HCT116 (cell line): ENCODE measurements around the gene KRI1. TPM values are rescaled to one million over a fixed set of nuclear protein-coding genes. Genes with fewer than 3 reads are reported as not detected.
A peak's percentile ranks its signal among the peaks of the same experiment; 100 is the strongest.

Experiments used
- ATAC-seq: fragments of 200-7000 bp; cut with Tn5 transposase; 2 replicates; pipeline ENCODE4 v1.9.1; 2020; ENCODE audit warnings: mild to moderate bottlenecking, moderate library complexity
- BruUV-seq: library from RNA; stranded (reverse); fragments of 400-500 nt; replicated peaks from 2 replicates; lab custom pipeline; 2021; lab: Mats Ljungman, UMichigan
- CTCF ChIA-PET: fragments of 300-600 bp; sonication (Branson Sonifier 250); formaldehyde crosslinking; loops from one replicate; lab custom pipeline; 2021; ENCODE audit warnings: antibody characterized with exemption; lab: Charles Lee
- POLR2A ChIA-PET: fragments of 300-600, 350-600 bp; sonication (Branson Sonifier 250); formaldehyde crosslinking; loops from one replicate; lab custom pipeline; 2021; ENCODE audit warnings: antibody characterized with exemption; lab: Charles Lee
- RAD21 ChIA-PET, 2 experiments: fragments of 300-600 bp; sonication (Branson Sonifier 250); formaldehyde crosslinking; loops; one replicate each; lab custom pipeline; 2023; ENCODE audit warnings: low total read pairs in 2 of 2; ENCODE audit not compliant: uncharacterized antibody in 2 of 2, unreplicated experiment in 2 of 2, low non-redundant PET in 1 of 2; lab: Charles Lee
- DNase-seq: peaks from one replicate; pipeline ENCODE4 v3.0.0-alpha.2; 2010; ENCODE audit warnings: low read depth, low spot score
- H2AFZ ChIP-seq: fragments of 200-600 bp; shearing (Covaris generic), sonication (generic); 2 replicates; pipeline ENCODE4 v1.6.1; 2017; ENCODE audit warnings: low read depth, mixed run types, mixed read lengths, antibody characterized with exemption, low read length; ENCODE audit not compliant: poor library complexity, severe bottlenecking
- H3K27ac ChIP-seq: 2 replicates; pipeline ENCODE4 v1.5.1; 2012; ENCODE audit warnings: low read depth, low read length
- H3K27me3 ChIP-seq: fragments of 200-600 bp; sonication (generic); 2 replicates; pipeline ENCODE4 v1.6.1; 2016; ENCODE audit warnings: mixed run types, low read length, mixed read lengths; ENCODE audit not compliant: insufficient read depth
- H3K36me3 ChIP-seq, 2 experiments: fragments of 200-500 bp in 1 of 2; fragments of 200-600 bp in 1 of 2; sonication (Bioruptor generic) in 1 of 2; sonication (generic) in 1 of 2; 2 replicates each; pipeline versions ENCODE4 v1.5.1 to v1.6.1; 2014 to 2016; ENCODE audit warnings: low read length in 2 of 2, inconsistent platforms in 1 of 2, mixed read lengths in 1 of 2, mixed run types in 1 of 2; ENCODE audit not compliant: insufficient read depth in 2 of 2, control insufficient read depth in 1 of 2
- H3K4me1 ChIP-seq, 2 experiments: fragments of 200-600 bp in 1 of 2; sonication (generic) in 1 of 2; 2 replicates each; pipeline versions ENCODE4 v1.5.1 to v1.6.1; 2012 to 2017; ENCODE audit warnings: low read length in 2 of 2, inconsistent platforms in 1 of 2, mild to moderate bottlenecking in 1 of 2, mixed read lengths in 1 of 2, mixed run types in 1 of 2, moderate library complexity in 1 of 2; ENCODE audit not compliant: insufficient read depth in 2 of 2, control insufficient read depth in 1 of 2
- H3K4me2 ChIP-seq: fragments of 200-600 bp; sonication (generic); 2 replicates; pipeline ENCODE4 v1.6.1; 2017; ENCODE audit warnings: mixed run types, low read length, mixed read lengths
- H3K4me3 ChIP-seq, 2 experiments: fragments of 200-600 bp in 1 of 2; sonication (generic) in 1 of 2; replicated peaks in 1 of 2; 2 replicates each; pipeline ENCODE4 v1.5.1; 2011 to 2016; ENCODE audit warnings: low read length in 2 of 2, control low read depth in 1 of 2, low read depth in 1 of 2, mild to moderate bottlenecking in 1 of 2, mixed read lengths in 1 of 2, mixed run types in 1 of 2
- H3K79me2 ChIP-seq: fragments of 200-600 bp; sonication (generic); 2 replicates; pipeline ENCODE4 v1.6.1; 2017; ENCODE audit warnings: mild to moderate bottlenecking, mixed run types, low read length, moderate library complexity, mixed read lengths; ENCODE audit not compliant: insufficient read depth
- H3K9ac ChIP-seq: fragments of 200-600 bp; sonication (generic); 2 replicates; pipeline ENCODE4 v1.6.1; 2016; ENCODE audit warnings: low read length, mixed read lengths
- H3K9me2 ChIP-seq: fragments of 200-600 bp; sonication (generic), shearing (Covaris generic); 2 replicates; pipeline ENCODE4 v1.6.1; 2017; ENCODE audit warnings: mixed run types, mild to moderate bottlenecking, moderate library complexity; ENCODE audit not compliant: insufficient read depth
- H3K9me3 ChIP-seq, 2 experiments: fragments of 200-500 bp in 1 of 2; fragments of 200-600 bp in 1 of 2; sonication (Bioruptor generic) in 1 of 2; sonication (generic) in 1 of 2; 2 replicates each; pipeline ENCODE4 v1.6.1; 2014 to 2017; ENCODE audit warnings: low read length in 2 of 2, mixed read lengths in 2 of 2, inconsistent platforms in 1 of 2, low read depth in 1 of 2, mild to moderate bottlenecking in 1 of 2, mixed run types in 1 of 2, moderate library complexity in 1 of 2; ENCODE audit not compliant: control insufficient read depth in 1 of 2, insufficient read depth in 1 of 2
- H4K20me1 ChIP-seq: fragments of 200-600 bp; sonication (generic), shearing (Covaris generic); 2 replicates; pipeline ENCODE4 v1.6.1; 2017; ENCODE audit warnings: mixed run types, mild to moderate bottlenecking, moderate library complexity; ENCODE audit not compliant: insufficient read depth
- CBX3 ChIP-seq: IDR thresholded peaks from 2 replicates; pipeline ENCODE4 v1.6.1; 2012; ENCODE audit warnings: low read depth
- CEBPB ChIP-seq: IDR thresholded peaks from 2 replicates; pipeline ENCODE4 v1.6.1; 2012; ENCODE audit warnings: low read depth
- ELF1 ChIP-seq: IDR thresholded peaks from 2 replicates; pipeline ENCODE4 v1.6.1; 2012; ENCODE audit warnings: low read depth, borderline replicate concordance
- FOSL1 ChIP-seq: IDR thresholded peaks from 2 replicates; pipeline ENCODE4 v1.6.1; 2012; ENCODE audit warnings: low read depth
- POLR2A ChIP-seq: IDR thresholded peaks from 2 replicates; pipeline ENCODE4 v1.7.0; 2011; ENCODE audit warnings: borderline replicate concordance; ENCODE audit not compliant: insufficient read depth, insufficient read length; ENCODE audit errors: extremely low read depth
- POLR2AphosphoS5 ChIP-seq: IDR thresholded peaks from 2 replicates; pipeline ENCODE4 v1.6.1; 2011; ENCODE audit warnings: mild to moderate bottlenecking, low read depth, low read length, moderate library complexity
- RAD21 ChIP-seq: IDR thresholded peaks from 2 replicates; pipeline ENCODE4 v1.6.1; 2012; ENCODE audit warnings: low read depth, mild to moderate bottlenecking
- SIN3A ChIP-seq: IDR thresholded peaks from 2 replicates; pipeline ENCODE4 v1.6.1; 2012; ENCODE audit warnings: low read depth
- TCF7L2 ChIP-seq: IDR thresholded peaks from 2 replicates; pipeline ENCODE4 v1.7.0; 2011; ENCODE audit warnings: borderline replicate concordance, inconsistent platforms; ENCODE audit not compliant: insufficient read depth, insufficient read length; ENCODE audit errors: extremely low read depth
- ZFX ChIP-seq: fragments of 450-650 bp; IDR thresholded peaks from 2 replicates; pipeline ENCODE4 v1.6.1; 2017
- ZNF274 ChIP-seq: fragments of 200-500 bp; sonication (Bioruptor generic); IDR thresholded peaks from 2 replicates; pipeline ENCODE4 v1.6.1; 2014; ENCODE audit warnings: mild to moderate bottlenecking, low read depth, low read length, inconsistent platforms
- intact Hi-C: fragments of 100-400 bp; cut with micrococcal nuclease; formaldehyde crosslinking; loops from 2 replicates; pipeline ENCODE4 v1.10.0; 2022
- total RNA-seq: library from RNA; stranded (reverse); gene quantifications from one replicate; pipeline ENCODE4 v1.2.1, GENCODE V29; 2021; ENCODE audit not compliant: unreplicated experiment
- TF ChIP-seq, protein P1 (sequence below): IDR thresholded peaks from 2 replicates; pipeline ENCODE4 v1.6.1; 2011; ENCODE audit warnings: mild to moderate bottlenecking, low read length, moderate library complexity; ENCODE audit not compliant: insufficient replicate concordance; ENCODE audit errors: extremely low read depth
- TF ChIP-seq, protein P2 (sequence below), 3 experiments: fragments of 200-600 bp in 1 of 3; sonication (generic) in 1 of 3; IDR thresholded peaks in 2 of 3; conservative IDR thresholded peaks in 1 of 3; 2 replicates each; pipeline ENCODE4 v1.5.1; 2012 to 2017; ENCODE audit warnings: low read depth in 2 of 3, low read length in 2 of 3, antibody characterized with exemption in 1 of 3, borderline replicate concordance in 1 of 3, control low read depth in 1 of 3, mild to moderate bottlenecking in 1 of 3, mixed read lengths in 1 of 3, mixed run types in 1 of 3, moderate library complexity in 1 of 3; ENCODE audit not compliant: insufficient read depth in 1 of 3
- TF ChIP-seq, protein P3 (sequence below): IDR thresholded peaks from 2 replicates; pipeline ENCODE4 v1.6.1; 2012; ENCODE audit warnings: low read depth

KRI1 gene
- total RNA-seq, 1 experiment from 2014 or later, result 44.0 TPM

DNA sequence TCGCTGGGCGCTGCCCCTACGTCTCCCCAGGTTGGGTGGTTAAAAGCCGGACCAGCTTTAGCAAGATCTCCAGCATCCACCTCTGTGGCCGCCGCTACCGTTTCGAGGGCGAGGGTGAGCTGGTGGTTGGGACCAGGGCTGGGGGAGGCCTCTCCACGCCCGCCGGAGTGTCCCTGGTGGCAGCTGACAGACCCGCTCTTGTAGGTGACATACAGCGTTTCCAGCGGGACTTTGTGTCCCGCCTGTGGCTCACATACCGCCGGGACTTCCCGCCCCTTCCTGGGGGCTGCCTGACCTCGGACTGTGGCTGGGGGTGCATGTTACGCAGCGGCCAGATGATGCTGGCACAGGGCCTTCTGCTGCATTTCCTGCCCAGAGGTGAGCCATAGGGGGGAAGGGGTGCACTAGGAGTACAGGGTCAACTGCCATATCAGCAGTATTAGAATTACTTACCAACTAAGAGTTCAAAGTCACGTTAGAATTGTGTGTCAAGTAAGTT lies 21.0 kb downstream of the KRI1 start:
- no peak overlapping the region for H2AFZ ChIP-seq
- no peak for TF ChIP-seq POLR2A
- TF ChIP-seq, protein P1, sequence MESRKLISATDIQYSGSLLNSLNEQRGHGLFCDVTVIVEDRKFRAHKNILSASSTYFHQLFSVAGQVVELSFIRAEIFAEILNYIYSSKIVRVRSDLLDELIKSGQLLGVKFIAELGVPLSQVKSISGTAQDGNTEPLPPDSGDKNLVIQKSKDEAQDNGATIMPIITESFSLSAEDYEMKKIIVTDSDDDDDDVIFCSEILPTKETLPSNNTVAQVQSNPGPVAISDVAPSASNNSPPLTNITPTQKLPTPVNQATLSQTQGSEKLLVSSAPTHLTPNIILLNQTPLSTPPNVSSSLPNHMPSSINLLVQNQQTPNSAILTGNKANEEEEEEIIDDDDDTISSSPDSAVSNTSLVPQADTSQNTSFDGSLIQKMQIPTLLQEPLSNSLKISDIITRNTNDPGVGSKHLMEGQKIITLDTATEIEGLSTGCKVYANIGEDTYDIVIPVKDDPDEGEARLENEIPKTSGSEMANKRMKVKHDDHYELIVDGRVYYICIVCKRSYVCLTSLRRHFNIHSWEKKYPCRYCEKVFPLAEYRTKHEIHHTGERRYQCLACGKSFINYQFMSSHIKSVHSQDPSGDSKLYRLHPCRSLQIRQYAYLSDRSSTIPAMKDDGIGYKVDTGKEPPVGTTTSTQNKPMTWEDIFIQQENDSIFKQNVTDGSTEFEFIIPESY, result no peak
- no peak for TF ChIP-seq ZFX
- TF ChIP-seq TCF7L2, result no peak
- TF ChIP-seq RAD21, result no peak
- TF ChIP-seq, protein P2, sequence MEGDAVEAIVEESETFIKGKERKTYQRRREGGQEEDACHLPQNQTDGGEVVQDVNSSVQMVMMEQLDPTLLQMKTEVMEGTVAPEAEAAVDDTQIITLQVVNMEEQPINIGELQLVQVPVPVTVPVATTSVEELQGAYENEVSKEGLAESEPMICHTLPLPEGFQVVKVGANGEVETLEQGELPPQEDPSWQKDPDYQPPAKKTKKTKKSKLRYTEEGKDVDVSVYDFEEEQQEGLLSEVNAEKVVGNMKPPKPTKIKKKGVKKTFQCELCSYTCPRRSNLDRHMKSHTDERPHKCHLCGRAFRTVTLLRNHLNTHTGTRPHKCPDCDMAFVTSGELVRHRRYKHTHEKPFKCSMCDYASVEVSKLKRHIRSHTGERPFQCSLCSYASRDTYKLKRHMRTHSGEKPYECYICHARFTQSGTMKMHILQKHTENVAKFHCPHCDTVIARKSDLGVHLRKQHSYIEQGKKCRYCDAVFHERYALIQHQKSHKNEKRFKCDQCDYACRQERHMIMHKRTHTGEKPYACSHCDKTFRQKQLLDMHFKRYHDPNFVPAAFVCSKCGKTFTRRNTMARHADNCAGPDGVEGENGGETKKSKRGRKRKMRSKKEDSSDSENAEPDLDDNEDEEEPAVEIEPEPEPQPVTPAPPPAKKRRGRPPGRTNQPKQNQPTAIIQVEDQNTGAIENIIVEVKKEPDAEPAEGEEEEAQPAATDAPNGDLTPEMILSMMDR (IDR thresholded peaks at IDR 0.05 in 2 of 3, conservative IDR thresholded peaks at IDR 0.05 in 1 of 3; ENCODE audit: borderline replicate concordance in 1 of 3, insufficient read depth in 1 of 3, low read depth in 2 of 3, low read length in 2 of 3), result no peak
- TF ChIP-seq, protein P3, sequence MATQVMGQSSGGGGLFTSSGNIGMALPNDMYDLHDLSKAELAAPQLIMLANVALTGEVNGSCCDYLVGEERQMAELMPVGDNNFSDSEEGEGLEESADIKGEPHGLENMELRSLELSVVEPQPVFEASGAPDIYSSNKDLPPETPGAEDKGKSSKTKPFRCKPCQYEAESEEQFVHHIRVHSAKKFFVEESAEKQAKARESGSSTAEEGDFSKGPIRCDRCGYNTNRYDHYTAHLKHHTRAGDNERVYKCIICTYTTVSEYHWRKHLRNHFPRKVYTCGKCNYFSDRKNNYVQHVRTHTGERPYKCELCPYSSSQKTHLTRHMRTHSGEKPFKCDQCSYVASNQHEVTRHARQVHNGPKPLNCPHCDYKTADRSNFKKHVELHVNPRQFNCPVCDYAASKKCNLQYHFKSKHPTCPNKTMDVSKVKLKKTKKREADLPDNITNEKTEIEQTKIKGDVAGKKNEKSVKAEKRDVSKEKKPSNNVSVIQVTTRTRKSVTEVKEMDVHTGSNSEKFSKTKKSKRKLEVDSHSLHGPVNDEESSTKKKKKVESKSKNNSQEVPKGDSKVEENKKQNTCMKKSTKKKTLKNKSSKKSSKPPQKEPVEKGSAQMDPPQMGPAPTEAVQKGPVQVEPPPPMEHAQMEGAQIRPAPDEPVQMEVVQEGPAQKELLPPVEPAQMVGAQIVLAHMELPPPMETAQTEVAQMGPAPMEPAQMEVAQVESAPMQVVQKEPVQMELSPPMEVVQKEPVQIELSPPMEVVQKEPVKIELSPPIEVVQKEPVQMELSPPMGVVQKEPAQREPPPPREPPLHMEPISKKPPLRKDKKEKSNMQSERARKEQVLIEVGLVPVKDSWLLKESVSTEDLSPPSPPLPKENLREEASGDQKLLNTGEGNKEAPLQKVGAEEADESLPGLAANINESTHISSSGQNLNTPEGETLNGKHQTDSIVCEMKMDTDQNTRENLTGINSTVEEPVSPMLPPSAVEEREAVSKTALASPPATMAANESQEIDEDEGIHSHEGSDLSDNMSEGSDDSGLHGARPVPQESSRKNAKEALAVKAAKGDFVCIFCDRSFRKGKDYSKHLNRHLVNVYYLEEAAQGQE, result no peak
- no peak for TF ChIP-seq ELF1
- no peak for TF ChIP-seq CBX3
- no peak for TF ChIP-seq POLR2AphosphoS5
- TF ChIP-seq CEBPB, result no peak
- TF ChIP-seq ZNF274, result no peak
- no peak for TF ChIP-seq FOSL1
- no peak for TF ChIP-seq SIN3A
- TF ChIP-seq, all 23 proteins: peak for 0
- POLR2A ChIA-PET, result no interaction called here
- TSS peak; percentile 70 for BruUV-seq
- H3K36me3 ChIP-seq, result peaks cover 3% of the 10 kb centered on the region in 2 experiments; a peak in 1 of 4 replicates
- no peaks in the 10 kb centered on the region for H3K9me3 ChIP-seq
- H3K4me3 ChIP-seq, result peak overlapping the region; percentile 92 to 93
- H3K9me2 ChIP-seq, result no peaks in the 10 kb centered on the region
- H3K4me1 ChIP-seq, result peaks cover 10 to 24% of the 10 kb centered on the region in 2 experiments; a peak in 3 of 4 replicates
- no peaks in the 10 kb centered on the region for H3K27me3 ChIP-seq
- no peak for ATAC-seq
- peak overlapping the region; percentile 92 for H3K9ac ChIP-seq
- H3K27ac ChIP-seq, result peak overlapping the region; percentile 91; the same call in 1 of the 2 replicates
- H4K20me1 ChIP-seq, result no peaks in the 10 kb centered on the region
- peak overlapping the region; percentile 97 for H3K4me2 ChIP-seq
- peaks cover 24% of the 10 kb centered on the region for H3K79me2 ChIP-seq
- CTCF ChIA-PET, result no interaction called here
- intact Hi-C loops, result loop anchor here (2.0 to 5.0 kb wide), 2 partner anchors 24 to 38 kb away; partner anchors contain the start of gene CDKN2D
- DNase-seq, result no peak
- RAD21 ChIA-PET, result no interaction called here
